KMS-11 (cell line): ENCODE results near the gene BRSK1.

Experiments used
- H2AFZ ChIP-seq: fragments of 200-600 bp; sonication (generic); 2 replicates; pipeline ENCODE4 v1.6.1; 2016; ENCODE audit warnings: antibody characterized with exemption, mixed run types, low read depth
- H3K27ac ChIP-seq: fragments of 200-600 bp; sonication (generic); 2 replicates; pipeline ENCODE4 v1.6.1; 2016; ENCODE audit warnings: mild to moderate bottlenecking, mixed run types
- H3K27me3 ChIP-seq: fragments of 200-600 bp; sonication (generic); 2 replicates; pipeline ENCODE4 v1.6.1; 2017; ENCODE audit warnings: mild to moderate bottlenecking, low read depth, mixed run types, moderate library complexity; ENCODE audit not compliant: insufficient read depth
- H3K36me3 ChIP-seq: fragments of 200-600 bp; sonication (generic); 2 replicates; pipeline ENCODE4 v1.6.1; 2017; ENCODE audit warnings: mild to moderate bottlenecking, mixed run types; ENCODE audit not compliant: insufficient read depth
- H3K4me1 ChIP-seq: fragments of 200-600 bp; sonication (generic); 2 replicates; pipeline ENCODE4 v1.6.1; 2016; ENCODE audit warnings: mild to moderate bottlenecking, low read depth, mixed run types; ENCODE audit not compliant: poor library complexity, severe bottlenecking
- H3K4me2 ChIP-seq: fragments of 200-600 bp; sonication (generic); 2 replicates; pipeline ENCODE4 v1.7.0; 2016; ENCODE audit warnings: mild to moderate bottlenecking, mixed run types
- H3K4me3 ChIP-seq: fragments of 200-600 bp; sonication (generic); IDR thresholded peaks from 2 replicates; pipeline ENCODE4 v1.6.1; 2017; ENCODE audit warnings: low read depth, low read length, mixed read lengths; ENCODE audit not compliant: insufficient read depth
- H3K79me2 ChIP-seq: fragments of 200-600 bp; sonication (generic); 2 replicates; pipeline ENCODE4 v1.6.1; 2016; ENCODE audit warnings: low read depth, mixed run types; ENCODE audit not compliant: insufficient read depth
- H3K9ac ChIP-seq: fragments of 200-600 bp; sonication (generic); 2 replicates; pipeline ENCODE4 v1.6.1; 2016; ENCODE audit warnings: mild to moderate bottlenecking, mixed run types
- H4K20me1 ChIP-seq: fragments of 200-600 bp; sonication (generic); 2 replicates; pipeline ENCODE4 v1.6.1; 2016; ENCODE audit warnings: mild to moderate bottlenecking, mixed run types; ENCODE audit not compliant: insufficient read depth
- CTCF ChIP-seq: fragments of 200-600 bp; sonication (generic); conservative IDR thresholded peaks from 2 replicates; pipeline ENCODE4 v1.6.1; 2017; ENCODE audit warnings: low read depth, mild to moderate bottlenecking, antibody characterized with exemption, low read length, moderate library complexity, mixed read lengths

The BRSK1 gene

GRCh38 chr19:55303477-55303876 is 19.7 kb downstream of the BRSK1 start:
- no peak overlapping the region for H3K4me3 ChIP-seq
- no peaks in the 10 kb centered on the region for H3K36me3 ChIP-seq
- peaks cover 11% of the 10 kb centered on the region for H3K4me1 ChIP-seq
- H2AFZ ChIP-seq, result no peak overlapping the region
- no peaks in the 10 kb centered on the region for H4K20me1 ChIP-seq
- no peak overlapping the region for H3K9ac ChIP-seq
- no peaks in the 10 kb centered on the region for H3K27me3 ChIP-seq
- no peak for TF ChIP-seq CTCF
- H3K27ac ChIP-seq, result no peak overlapping the region
- H3K4me2 ChIP-seq, result no peak overlapping the region
- no peaks in the 10 kb centered on the region for H3K79me2 ChIP-seq

- H2AFZ ChIP-seq, result no peak overlapping the region
- H3K9ac ChIP-seq, result no peak overlapping the region
- TF ChIP-seq CTCF, result no peak
- no peaks in the 10 kb centered on the region for H3K27me3 ChIP-seq
- no peaks in the 10 kb centered on the region for H3K36me3 ChIP-seq
- H4K20me1 ChIP-seq, result no peaks in the 10 kb centered on the region
- no peak overlapping the region for H3K4me3 ChIP-seq
- no peak overlapping the region for H3K4me2 ChIP-seq
- no peaks in the 10 kb centered on the region for H3K79me2 ChIP-seq
- H3K4me1 ChIP-seq, result peaks cover 11% of the 10 kb centered on the region
- H3K27ac ChIP-seq, result no peak overlapping the region
These were observed 20.6 kb downstream of the BRSK1 start for GRCh38 chr19:55304279-55304978.

- Histone ChIP-seq H4K20me1 (no peaks in the 10 kb centered on the region), H2AFZ (no peak overlapping the region), H3K79me2 (no peaks in the 10 kb centered on the region), H3K4me3 (no peak overlapping the region), H3K27me3 (no peaks in the 10 kb centered on the region), H3K9ac (no peak overlapping the region), H3K4me2 (no peak overlapping the region), H3K36me3 (no peaks in the 10 kb centered on the region), H3K4me1 (peaks cover 11% of the 10 kb centered on the region), H3K27ac (no peak overlapping the region)
- no peak for TF ChIP-seq CTCF
These were observed 21.2 kb downstream of the BRSK1 start for GRCh38 chr19:55304980-55305379.

GRCh38 chr19:55305491-55305890 is 21.7 kb downstream of the BRSK1 start:
- peaks cover 11% of the 10 kb centered on the region for H3K4me1 ChIP-seq
- no peaks in the 10 kb centered on the region for H3K27me3 ChIP-seq
- H3K4me3 ChIP-seq, result no peak overlapping the region
- H3K4me2 ChIP-seq, result no peak overlapping the region
- no peaks in the 10 kb centered on the region for H3K79me2 ChIP-seq
- H3K9ac ChIP-seq, result no peak overlapping the region
- H3K27ac ChIP-seq, result no peak overlapping the region
- TF ChIP-seq CTCF, result no peak
- H2AFZ ChIP-seq, result no peak overlapping the region
- no peaks in the 10 kb centered on the region for H3K36me3 ChIP-seq
- no peaks in the 10 kb centered on the region for H4K20me1 ChIP-seq
